HCT116 (cell line): Measurements from ENCODE around the gene TANC1.

Experiments used
- CEBPB ChIP-seq: IDR thresholded peaks from 2 replicates; pipeline ENCODE4 v1.6.1; 2012; ENCODE audit warnings: low read depth
- EGR1 ChIP-seq: IDR thresholded peaks from 2 replicates; pipeline ENCODE4 v1.6.1; 2012; ENCODE audit warnings: low read depth
- EZH2 ChIP-seq: fragments of 200-600 bp; sonication (generic); IDR thresholded peaks from 2 replicates; pipeline ENCODE4 v1.6.1; 2017; ENCODE audit warnings: antibody characterized with exemption, mixed run types
- EZH2phosphoT487 ChIP-seq: fragments of 200-600 bp; IDR thresholded peaks from 2 replicates; pipeline ENCODE4 v1.6.1; 2018; ENCODE audit warnings: antibody characterized with exemption, borderline replicate concordance
- FOSL1 ChIP-seq: IDR thresholded peaks from 2 replicates; pipeline ENCODE4 v1.6.1; 2012; ENCODE audit warnings: low read depth
- JUND ChIP-seq: IDR thresholded peaks from 2 replicates; pipeline ENCODE4 v1.6.1; 2012
- POLR2A ChIP-seq: IDR thresholded peaks from 2 replicates; pipeline ENCODE4 v1.7.0; 2011; ENCODE audit warnings: borderline replicate concordance; ENCODE audit not compliant: insufficient read depth, insufficient read length; ENCODE audit errors: extremely low read depth
- POLR2AphosphoS5 ChIP-seq: IDR thresholded peaks from 2 replicates; pipeline ENCODE4 v1.6.1; 2011; ENCODE audit warnings: mild to moderate bottlenecking, low read depth, low read length, moderate library complexity
- SIN3A ChIP-seq: IDR thresholded peaks from 2 replicates; pipeline ENCODE4 v1.6.1; 2012; ENCODE audit warnings: low read depth
- YY1 ChIP-seq: IDR thresholded peaks from 2 replicates; pipeline ENCODE4 v1.6.1; 2011; ENCODE audit warnings: low read length, low read depth, moderate library complexity, mild to moderate bottlenecking; ENCODE audit not compliant: insufficient replicate concordance; ENCODE audit errors: extremely low read depth
- ZNF274 ChIP-seq: fragments of 200-500 bp; sonication (Bioruptor generic); IDR thresholded peaks from 2 replicates; pipeline ENCODE4 v1.6.1; 2014; ENCODE audit warnings: mild to moderate bottlenecking, low read depth, low read length, inconsistent platforms
- TF ChIP-seq, protein P1 (sequence below), 3 experiments: fragments of 200-600 bp in 1 of 3; sonication (generic) in 1 of 3; IDR thresholded peaks in 2 of 3; conservative IDR thresholded peaks in 1 of 3; 2 replicates each; pipeline ENCODE4 v1.5.1; 2012 to 2017; ENCODE audit warnings: low read depth in 2 of 3, low read length in 2 of 3, antibody characterized with exemption in 1 of 3, borderline replicate concordance in 1 of 3, control low read depth in 1 of 3, mild to moderate bottlenecking in 1 of 3, mixed read lengths in 1 of 3, mixed run types in 1 of 3, moderate library complexity in 1 of 3; ENCODE audit not compliant: insufficient read depth in 1 of 3

- TF ChIP-seq FOSL1 (no peak), POLR2AphosphoS5 (no peak), POLR2A (no peak), ZNF274 (no peak), SIN3A (no peak), EZH2phosphoT487 (no peak), YY1 (no peak), EGR1 (no peak), EZH2 (no peak), JUND (no peak), CEBPB (no peak)
- TF ChIP-seq, protein P1, sequence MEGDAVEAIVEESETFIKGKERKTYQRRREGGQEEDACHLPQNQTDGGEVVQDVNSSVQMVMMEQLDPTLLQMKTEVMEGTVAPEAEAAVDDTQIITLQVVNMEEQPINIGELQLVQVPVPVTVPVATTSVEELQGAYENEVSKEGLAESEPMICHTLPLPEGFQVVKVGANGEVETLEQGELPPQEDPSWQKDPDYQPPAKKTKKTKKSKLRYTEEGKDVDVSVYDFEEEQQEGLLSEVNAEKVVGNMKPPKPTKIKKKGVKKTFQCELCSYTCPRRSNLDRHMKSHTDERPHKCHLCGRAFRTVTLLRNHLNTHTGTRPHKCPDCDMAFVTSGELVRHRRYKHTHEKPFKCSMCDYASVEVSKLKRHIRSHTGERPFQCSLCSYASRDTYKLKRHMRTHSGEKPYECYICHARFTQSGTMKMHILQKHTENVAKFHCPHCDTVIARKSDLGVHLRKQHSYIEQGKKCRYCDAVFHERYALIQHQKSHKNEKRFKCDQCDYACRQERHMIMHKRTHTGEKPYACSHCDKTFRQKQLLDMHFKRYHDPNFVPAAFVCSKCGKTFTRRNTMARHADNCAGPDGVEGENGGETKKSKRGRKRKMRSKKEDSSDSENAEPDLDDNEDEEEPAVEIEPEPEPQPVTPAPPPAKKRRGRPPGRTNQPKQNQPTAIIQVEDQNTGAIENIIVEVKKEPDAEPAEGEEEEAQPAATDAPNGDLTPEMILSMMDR (IDR thresholded peaks at IDR 0.05 in 2 of 3, conservative IDR thresholded peaks at IDR 0.05 in 1 of 3; ENCODE audit: borderline replicate concordance in 1 of 3, insufficient read depth in 1 of 3, low read depth in 2 of 3, low read length in 2 of 3): no peak
These were observed 104.4 kb downstream of the TANC1 start for GRCh38 chr2:159072795-159073194.
